GM19035 (cell line): ENCODE results near the gene BPIFB4.
"Not testable (repeated sequence)": the region's sequence is repeated elsewhere in the genome, so short reads cannot be mapped to it uniquely, and the experiment has no call there.

Source experiments
- ATAC-seq: cut with Tn5 transposase; IDR thresholded peaks from one replicate; pipeline ENCODE4 v1.9.1; 2021; ENCODE audit not compliant: unreplicated experiment

The BPIFB4 gene

GRCh38 chr20:33115501-33115900 lies 36.1 kb downstream of the BPIFB4 start:
- ATAC-seq = not testable (repeated sequence)

DNA sequence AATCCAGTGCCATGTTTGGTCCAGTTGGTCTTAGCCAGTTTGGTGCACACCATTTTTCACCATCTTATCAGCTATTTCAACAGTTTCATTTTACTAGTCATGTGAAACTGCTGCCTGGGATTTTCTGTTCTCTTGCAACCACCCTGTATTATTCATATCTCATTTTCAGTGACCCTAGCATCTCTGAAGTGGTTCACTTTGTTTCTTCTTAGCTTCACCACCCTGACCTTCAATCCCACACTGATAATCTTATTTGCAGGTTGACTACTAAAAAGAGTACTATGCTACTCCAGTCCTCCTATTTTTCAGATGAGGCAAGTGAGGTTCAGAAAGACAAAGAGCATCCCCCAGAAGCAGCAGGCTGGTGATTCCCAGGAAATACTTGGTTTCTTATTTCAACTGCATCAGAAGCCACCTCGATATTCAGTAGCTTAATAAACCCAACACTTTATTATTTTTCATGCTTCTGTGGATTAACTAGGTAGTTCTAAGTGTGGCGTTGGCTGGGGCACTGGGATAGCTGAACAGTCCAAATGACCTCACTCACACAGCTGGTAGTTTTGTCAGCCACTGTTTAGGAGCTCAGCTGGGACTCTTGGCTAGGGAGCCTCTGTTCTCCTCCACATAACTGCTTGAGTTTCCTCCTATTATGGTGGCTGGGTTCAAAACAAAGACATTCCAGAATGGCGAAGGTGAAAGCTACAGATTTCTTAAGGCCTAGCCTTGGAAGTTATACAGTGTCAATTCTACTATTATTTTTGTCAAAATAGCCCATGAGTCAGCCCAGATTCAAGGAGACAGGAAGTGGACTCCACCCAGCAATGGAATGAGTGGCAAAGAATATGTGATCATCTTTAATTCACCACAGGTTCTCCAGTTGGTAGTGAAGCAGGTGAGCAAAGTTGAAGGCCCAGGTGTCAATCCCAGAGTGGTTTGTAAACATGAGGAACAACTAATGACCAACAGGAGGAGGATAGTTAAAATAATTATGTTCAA lies 40.6 kb downstream of the BPIFB4 start:
- no peak for ATAC-seq

DNA sequence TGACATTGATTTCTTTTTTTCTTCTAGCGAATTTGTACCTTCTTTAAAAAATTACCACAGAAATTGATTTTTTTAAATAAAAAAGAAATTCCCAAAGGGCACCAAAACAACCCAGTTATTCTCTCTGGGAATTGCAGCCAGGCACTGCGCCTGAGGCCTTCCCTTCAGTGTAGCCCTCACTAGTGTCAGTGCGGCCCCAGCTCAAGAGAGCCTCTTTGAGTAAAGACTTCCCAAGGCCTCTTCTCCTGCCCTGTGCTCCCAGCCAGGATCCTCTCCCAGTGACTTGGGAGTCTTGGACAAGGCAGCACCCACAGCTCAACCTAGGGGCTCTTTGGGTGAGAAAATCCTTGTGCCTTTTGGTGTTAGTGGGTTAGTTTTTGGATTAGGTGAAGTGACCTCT lies 41.5 kb downstream of the BPIFB4 start:
- ATAC-seq = no peak

GRCh38 chr20:33122297-33122696 lies 42.9 kb downstream of the BPIFB4 start:
- ATAC-seq = not testable (repeated sequence)

DNA sequence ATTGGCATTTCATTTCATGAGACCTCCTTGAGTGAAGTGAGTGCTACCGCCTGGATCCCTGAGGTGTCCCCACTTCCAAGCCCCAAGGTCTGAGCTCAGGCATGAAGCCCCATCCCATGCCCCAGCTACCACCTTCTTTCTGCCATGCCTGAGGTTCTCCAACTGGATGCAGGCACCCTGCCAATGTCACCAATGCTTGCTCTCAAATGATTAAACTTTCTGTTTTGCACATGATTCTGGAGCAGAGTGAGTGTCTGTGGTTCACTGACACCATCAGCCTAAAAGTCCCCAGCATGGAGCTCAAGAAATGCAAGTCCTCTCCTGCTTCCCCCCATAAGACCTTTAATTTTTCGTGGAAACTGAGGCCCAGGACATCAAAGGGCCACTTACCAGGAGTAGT lies 44.8 kb downstream of the BPIFB4 start:
- ATAC-seq = no peak

- ATAC-seq = no peak
Measured at GRCh38 chr20:33124994-33125393, 45.6 kb downstream of the BPIFB4 start.

- no peak for ATAC-seq
Measured at GRCh38 chr20:33125983-33126382, 46.5 kb downstream of the BPIFB4 start.

GRCh38 chr20:33127422-33128097 lies 48.1 kb downstream of the BPIFB4 start:
- ATAC-seq = no peak

DNA sequence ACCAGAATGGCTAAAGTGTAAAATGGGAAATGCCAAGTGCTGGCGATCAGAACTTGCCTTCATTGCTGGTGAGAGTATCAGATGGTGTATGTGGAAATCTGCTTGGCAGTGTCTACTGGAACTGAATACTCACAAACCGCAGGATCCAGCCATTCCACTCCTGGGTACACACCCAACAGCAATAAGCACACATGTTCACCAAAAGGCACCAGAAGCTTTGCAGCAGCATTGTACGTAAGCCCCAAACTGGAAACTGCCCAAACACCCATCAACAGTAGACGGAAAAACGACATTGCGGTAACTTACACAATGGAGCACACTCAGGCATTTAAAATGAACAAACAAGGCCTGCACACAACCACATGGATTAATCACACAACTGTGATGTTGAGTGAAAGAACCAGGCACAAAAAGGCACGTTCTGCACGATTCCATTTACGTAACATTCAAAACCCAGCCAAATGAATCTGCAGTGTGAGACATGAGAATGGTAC lies 51.2 kb downstream of the BPIFB4 start:
- no peak for ATAC-seq

DNA sequence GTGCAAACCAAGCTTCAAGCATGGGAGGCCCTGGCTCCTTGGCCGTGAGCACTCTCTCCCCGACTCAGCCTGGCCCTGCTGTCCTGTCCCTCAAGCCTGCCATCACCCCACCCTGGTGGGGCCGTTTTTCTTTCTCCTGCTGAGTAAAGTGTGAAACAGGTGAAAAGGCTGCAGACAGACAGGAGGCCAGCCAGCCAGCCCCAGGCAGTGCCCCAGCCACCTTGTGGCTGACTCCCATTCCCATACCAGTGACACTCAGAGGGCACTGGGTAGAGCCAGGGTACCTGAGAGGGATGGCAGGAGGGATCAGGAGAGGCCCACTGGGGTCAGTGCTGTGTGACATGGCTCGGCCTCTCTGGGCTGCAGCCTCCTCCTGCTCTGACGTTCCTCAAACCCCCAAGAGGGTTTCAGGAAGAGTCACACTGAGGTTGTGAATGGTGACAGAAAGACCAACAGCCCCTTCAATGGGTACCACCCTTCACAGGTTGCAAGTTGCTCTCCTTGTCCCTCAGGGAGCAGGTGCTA lies 52.6 kb downstream of the BPIFB4 start:
- ATAC-seq = no peak

DNA sequence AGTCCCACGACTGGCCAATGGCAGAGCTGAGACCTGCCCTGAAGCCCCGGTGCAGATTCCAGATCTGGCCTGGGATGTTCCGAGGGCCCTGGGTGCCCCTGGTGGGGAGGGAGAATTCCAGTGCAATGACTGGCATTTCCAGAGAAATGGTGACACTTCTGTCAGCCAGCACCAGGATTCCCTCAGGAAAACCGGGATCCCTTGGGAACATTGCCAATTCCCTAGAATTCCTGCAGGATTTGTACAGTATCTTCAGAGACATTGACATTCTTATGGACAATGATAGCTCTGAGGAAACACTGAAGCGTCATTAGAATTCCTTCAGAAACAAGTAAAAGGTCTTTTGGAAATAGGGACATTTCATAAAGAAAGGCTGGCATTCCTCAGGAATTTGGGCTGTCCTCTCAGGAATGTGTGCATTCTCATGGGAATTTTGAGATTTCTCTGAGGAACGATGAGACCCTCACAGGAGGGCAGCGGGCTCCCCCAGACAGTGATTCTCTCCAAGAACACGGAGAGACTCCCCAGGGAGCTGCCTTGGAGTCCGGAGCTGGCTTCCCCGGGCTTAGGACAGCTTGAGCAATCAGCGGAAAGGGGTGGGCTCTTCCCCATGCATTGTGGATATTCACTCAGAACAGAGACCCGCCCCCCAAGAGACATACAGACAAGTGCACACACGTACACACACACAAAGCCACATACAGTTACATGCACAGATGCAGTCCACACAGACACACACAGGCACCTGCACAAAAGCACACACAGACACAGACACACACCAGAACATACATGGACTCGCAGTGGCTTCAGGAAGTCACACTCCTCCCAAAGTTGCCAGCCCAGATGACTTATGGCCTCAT lies 53.3 kb downstream of the BPIFB4 start:
- ATAC-seq = no peak

DNA sequence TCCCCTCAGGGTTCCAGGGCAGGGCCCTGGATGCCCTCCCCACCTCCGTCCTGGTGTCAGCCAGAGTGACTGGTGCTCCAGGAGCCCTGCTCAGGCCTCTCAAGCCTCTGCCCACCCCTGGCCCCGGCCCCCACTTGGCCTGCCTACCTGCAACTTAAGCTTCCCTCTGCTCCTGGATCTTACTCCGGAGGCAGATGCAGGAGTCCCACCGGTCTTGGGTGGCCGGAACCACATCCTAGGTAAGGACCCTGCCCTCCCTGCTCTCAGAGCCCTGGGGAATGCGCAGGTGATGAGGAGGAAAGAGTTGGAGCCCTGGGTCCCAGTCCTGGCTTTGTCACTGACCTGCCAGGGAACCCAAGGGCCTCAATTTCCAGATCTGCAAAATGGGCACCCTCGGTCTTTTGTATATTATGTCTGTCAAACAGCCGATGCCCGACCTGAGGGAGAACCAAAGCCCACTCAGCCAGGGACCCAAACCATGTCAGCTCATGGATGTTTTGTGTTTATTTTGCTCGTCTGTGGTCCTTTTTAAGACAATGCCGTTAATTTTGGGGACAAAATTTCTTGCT lies 54.0 kb downstream of the BPIFB4 start:
- no peak for ATAC-seq

GRCh38 chr20:33137195-33137594 lies 57.8 kb downstream of the BPIFB4 start:
- ATAC-seq = no peak

DNA sequence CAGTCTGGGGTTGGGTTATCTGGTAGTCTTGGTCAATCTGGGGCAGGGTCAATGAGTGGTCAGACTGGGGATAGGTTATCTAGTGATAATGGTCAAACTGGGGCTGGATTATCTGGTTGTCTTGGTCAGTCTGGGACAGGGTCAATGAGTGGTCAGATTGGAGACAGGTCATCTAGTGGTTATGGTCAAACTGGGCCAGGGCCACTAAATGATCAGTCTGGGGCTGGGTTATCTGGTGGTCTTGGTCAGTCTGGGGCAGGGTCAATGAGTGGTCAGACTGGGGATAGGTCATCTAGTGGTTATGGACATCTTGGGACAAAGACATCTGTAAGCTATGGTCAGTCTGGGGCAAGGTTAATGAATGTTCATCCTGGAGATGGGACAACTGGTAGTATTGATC lies 60.0 kb downstream of the BPIFB4 start:
- no peak for ATAC-seq

DNA sequence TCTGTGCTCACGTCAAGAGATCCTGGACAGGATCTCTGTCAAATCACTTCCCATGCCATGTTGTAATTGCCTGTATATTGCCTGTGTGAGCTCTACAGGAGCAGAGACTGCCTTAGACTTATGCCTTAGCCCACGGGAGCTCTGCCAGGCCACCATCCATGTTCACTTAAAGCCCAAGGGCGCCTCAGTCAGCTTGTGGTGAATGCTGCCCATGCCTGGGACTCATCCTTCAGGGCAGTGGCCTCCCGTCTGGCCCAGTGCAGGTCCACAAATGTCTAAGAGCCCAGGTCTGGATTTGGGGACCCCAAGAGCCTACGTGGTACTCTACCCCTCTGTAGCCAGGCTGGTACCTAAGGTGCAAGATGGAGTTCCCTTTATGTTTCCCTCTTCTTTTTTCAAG lies 66.1 kb downstream of the BPIFB4 start:
- ATAC-seq = no peak

DNA sequence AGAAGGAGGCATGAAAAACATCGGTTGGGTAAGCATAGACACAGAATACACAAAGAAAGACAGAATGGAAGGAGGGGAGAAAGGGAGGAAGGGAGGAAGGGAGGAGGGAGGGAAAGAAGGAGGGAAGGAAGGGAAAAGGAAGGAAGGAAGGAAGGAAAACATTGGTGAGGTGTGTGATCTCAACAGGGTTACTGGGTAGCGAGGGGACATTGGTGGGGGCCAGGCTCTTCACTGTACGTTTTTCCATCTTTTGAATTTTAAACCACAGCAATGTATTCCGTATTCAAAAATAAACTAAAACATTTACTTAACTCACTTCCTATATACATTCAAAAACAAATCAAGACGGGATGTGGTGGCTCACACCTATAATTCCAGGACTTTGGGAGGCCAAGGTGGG lies 67.9 kb downstream of the BPIFB4 start:
- no peak for ATAC-seq

- ATAC-seq = no peak
Measured at GRCh38 chr20:33148040-33148439, 68.6 kb downstream of the BPIFB4 start.

DNA sequence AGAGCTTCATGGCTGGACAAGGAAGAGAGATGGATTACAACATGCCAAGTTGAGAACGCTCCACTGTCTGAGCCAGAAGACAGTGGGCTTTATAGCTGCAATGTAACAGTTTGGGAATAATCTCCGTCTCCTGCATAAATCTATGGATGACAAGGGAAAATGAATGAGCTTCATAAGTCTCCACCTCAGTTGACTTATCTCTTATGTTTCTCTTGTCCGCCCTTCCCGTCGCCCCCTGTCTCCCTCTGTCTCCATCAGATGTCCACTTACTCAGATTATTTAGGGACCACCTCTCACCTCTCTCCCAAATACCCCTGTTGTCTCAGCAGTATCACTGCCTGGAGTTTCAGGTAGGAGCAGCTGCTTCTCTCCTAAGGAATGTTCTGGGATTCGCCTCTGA lies 74.8 kb downstream of the BPIFB4 start:
- no peak for ATAC-seq

- ATAC-seq = no peak
Measured at GRCh38 chr20:33158637-33159385, 79.4 kb downstream of the BPIFB4 start.

GRCh38 chr20:33159713-33160112 lies 80.3 kb downstream of the BPIFB4 start:
- ATAC-seq = no peak
